A673 (cell line): ENCODE data around the gene PARD3.

Experiments used
- EZH2 ChIP-seq: fragments of 200-600 bp; sonication (generic); IDR thresholded peaks from 2 replicates; pipeline ENCODE4 v1.6.1; 2017; ENCODE audit warnings: borderline replicate concordance, low read depth, mild to moderate bottlenecking, mixed read lengths, antibody characterized with exemption, low read length; ENCODE audit not compliant: poor library complexity, severe bottlenecking
- TF ChIP-seq, protein P1 (sequence below): fragments of 300-800, 200-600 bp; sonication (generic); conservative IDR thresholded peaks from 2 replicates; pipeline ENCODE4 v1.5.1; 2017; ENCODE audit warnings: low read depth, mild to moderate bottlenecking, antibody characterized with exemption, low read length, moderate library complexity, mixed read lengths

DNA sequence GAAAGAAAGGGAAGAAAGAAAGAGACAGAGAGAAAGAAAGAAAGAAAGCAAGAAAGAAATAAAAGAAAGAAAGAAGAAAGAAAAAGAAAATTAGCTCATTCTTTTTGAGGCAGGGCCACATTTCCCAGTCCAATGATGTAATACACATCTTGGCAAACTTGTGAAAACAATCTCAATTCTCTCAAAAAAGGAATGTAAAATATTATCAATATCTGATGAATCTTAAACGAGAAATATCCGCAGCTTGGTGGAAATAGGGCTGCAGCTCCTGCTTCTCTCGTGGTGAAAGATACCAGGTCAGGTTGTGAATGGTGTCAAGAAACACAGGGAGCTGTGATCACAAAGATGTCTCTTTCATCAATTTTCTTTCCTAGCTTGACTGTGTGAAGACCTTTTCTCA lies 741.0 kb downstream of the PARD3 start:
- TF ChIP-seq, protein P1, sequence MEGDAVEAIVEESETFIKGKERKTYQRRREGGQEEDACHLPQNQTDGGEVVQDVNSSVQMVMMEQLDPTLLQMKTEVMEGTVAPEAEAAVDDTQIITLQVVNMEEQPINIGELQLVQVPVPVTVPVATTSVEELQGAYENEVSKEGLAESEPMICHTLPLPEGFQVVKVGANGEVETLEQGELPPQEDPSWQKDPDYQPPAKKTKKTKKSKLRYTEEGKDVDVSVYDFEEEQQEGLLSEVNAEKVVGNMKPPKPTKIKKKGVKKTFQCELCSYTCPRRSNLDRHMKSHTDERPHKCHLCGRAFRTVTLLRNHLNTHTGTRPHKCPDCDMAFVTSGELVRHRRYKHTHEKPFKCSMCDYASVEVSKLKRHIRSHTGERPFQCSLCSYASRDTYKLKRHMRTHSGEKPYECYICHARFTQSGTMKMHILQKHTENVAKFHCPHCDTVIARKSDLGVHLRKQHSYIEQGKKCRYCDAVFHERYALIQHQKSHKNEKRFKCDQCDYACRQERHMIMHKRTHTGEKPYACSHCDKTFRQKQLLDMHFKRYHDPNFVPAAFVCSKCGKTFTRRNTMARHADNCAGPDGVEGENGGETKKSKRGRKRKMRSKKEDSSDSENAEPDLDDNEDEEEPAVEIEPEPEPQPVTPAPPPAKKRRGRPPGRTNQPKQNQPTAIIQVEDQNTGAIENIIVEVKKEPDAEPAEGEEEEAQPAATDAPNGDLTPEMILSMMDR, result no peak
- TF ChIP-seq EZH2, result no peak
